Measurements from ENCODE around the gene TERT.

The TERT gene

DNA sequence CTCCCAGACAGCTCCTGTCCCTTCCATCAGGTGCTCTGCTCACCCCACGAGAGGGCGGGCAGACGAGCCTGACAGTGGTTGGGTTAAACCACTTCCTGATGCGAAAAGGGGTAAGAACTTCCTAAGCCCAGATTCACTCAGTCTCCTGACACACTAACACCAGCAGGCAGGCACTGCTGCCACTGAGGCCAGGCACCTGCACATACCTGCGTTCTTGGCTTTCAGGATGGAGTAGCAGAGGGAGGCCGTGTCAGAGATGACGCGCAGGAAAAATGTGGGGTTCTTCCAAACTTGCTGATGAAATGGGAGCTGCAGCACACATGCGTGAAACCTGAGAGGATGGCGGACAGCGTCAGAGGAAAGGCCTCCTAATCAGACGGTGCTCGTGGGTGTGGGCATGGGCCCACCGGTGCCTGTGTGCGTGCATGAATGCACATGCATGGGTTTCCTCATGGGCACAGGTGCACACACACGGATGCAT is 39.7 kb downstream of the TERT start:
- DNase-seq: no peak

DNA sequence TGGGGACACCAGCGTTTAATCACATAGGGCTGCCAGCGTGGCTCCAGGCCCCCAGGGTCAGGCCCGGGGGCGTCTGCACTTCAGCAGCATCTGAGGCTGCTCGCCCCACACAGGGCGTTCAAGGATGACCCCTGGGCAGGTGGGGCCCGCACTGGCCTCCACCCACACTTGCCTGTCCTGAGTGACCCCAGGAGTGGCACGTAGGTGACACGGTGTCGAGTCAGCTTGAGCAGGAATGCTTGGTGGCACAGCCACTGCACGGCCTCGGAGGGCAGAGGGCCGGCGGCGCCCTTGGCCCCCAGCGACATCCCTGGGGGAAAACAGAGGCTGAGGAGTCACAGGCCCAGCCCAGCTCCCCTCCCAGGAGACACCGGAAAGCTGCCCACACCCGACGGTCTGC is 40.7 kb downstream of the TERT start:
- DNase-seq: no peak

GRCh38 chr5:1253456-1254105 is 41.3 kb downstream of the TERT start:
- DNase-seq: no peak

DNA sequence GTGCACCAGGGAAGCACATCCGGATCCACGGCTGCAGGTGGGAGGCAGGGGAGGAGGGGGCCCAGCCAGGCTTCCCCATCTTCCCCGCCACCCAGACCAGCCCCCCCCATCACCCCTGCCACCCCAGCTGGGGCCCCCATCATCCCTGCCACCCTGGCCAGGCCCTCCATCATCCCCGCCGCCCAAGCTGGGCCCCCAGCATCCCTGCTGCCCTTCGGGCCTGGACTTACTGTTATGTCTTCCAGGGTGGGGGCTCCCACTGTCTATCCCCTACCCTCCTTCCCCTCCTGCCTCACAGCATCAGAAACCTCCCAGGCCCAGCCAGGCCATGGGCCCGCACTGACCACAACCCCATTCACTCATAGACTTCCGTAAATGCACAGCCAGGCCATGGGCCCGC is 42.2 kb downstream of the TERT start:
- DNase-seq: no peak

DNA sequence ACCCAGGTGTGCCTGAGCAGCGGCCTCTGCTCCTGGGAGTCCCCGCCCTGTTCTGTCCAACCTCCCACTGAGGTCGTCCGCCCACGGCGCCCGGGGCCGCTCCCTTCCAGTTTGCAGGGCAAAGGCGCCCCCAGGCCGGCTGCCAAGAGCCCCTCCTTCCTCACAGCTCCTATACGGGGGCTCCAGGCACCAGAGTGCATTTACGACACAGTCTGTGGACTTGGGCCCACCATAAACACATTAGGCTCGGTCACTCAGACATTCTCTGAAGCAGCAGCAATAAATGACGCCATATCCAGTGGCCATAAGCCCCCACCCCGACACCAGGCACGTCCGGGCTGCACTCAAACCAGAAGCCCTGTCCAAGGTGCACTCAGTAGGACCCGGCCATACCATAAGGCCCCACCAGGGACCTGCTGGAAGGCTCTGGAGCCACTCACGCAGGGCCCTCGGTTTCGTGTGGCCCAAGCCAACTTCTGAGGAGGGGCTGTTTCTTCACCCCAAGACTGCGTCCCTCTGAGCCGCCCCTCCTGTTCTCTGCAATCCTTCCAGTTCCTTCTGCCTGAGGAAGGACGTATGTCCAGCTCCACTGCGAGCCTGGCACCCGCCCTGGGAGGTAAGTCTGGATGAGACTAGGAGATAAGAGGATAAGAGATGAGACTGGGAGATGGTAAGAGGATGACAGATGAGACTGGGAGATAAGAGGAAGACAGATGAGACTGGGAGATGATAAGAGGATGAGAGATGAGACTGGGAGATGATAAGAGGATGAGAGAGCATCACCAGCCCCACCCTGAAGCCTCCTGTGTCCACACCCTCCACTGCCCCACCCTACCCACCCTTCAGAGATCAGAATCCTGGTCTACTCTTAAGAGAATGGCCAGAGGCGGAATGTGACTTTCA is 42.9 kb downstream of the TERT start:
- no peak for DNase-seq

- DNase-seq: no peak
Measured at GRCh38 chr5:1249366-1250280, 45.2 kb downstream of the TERT start.

GRCh38 chr5:1247811-1248210 is 47.1 kb downstream of the TERT start:
- DNase-seq: no peak

DNA sequence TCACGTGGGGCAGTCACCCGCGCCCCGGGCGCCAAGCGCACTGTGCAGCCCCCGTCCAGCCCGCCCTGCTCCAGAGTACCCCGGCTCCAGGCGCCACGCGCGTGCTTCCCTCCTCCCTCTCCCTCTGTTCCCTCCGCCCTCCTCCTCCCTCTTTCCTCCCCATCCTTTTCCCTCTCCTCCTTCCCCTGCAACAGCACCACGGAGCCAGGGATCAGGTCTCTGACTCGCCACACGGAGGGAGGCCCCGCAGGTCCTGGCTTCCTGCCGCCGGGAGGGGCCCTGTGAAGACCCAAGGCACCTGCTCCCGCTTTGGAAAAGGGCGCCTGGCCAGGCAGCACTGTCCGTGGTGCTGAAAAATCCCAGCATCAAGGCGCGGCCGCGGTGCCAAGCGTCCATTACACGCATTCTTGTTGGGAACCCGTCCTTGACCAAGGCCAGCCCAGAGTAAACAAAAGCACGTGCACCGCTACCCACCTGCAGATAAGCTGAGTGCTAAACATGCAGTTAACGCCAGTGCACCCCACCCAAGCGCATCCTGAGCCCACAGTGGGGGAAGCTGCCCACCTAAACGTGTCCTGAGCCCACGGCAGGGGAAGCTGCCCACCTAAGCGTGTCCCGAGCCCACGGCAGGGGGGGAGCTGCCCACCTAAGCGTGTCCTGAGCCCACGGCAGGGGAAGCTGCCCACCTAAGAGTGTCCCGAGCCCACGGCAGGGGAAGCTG is 48.0 kb downstream of the TERT start:
- peak in 1 of 2 donors; percentile 13 for DNase-seq

- DNase-seq: no peak
Measured at GRCh38 chr5:1245905-1246576, 48.8 kb downstream of the TERT start.

DNA sequence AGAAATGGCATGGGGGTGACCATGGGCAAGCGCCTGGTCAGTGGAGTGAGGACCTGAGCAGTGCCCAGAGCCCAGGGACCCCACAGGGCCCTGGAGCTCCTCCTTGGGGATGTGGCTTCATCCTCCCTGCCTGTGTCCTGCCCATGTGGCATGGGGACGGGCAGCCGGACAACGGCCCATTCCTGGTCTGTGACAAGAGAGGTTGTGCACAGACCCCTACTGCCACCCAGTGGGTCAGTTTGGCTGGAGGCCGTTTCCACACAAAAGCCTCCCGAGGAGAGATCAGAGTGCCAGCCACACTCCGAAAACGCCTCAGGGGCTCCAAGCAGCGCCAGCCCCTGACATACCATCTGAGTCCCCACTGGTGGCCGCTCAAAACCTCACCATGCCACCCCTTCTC is 49.9 kb downstream of the TERT start:
- no peak for DNase-seq

DNA sequence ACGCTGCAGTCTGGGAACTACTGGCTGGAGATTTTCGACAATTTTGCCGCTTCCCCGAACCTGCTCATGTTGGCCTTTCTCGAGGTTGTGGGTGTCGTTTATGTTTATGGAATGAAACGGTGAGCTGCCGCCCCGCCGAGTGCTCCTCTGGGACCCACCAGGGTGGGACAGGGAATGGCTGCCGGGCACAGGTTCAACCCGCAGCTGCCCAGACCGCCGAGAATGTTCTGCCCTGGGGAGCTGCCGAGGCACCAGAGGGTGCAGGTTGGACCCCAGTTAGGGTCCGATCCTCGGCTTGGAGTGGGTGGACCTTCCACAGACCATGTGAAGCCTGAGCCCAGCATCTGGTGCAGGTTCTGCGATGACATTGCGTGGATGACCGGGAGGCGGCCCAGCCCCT is 50.6 kb downstream of the TERT start:
- DNase-seq: no peak

- DNase-seq: no peak
Measured at GRCh38 chr5:1243487-1244130, 51.3 kb downstream of the TERT start.

GRCh38 chr5:1242733-1243486 is 52.0 kb downstream of the TERT start:
- no peak for DNase-seq

- no peak for DNase-seq
Measured at GRCh38 chr5:1241509-1242080, 53.3 kb downstream of the TERT start.

DNA sequence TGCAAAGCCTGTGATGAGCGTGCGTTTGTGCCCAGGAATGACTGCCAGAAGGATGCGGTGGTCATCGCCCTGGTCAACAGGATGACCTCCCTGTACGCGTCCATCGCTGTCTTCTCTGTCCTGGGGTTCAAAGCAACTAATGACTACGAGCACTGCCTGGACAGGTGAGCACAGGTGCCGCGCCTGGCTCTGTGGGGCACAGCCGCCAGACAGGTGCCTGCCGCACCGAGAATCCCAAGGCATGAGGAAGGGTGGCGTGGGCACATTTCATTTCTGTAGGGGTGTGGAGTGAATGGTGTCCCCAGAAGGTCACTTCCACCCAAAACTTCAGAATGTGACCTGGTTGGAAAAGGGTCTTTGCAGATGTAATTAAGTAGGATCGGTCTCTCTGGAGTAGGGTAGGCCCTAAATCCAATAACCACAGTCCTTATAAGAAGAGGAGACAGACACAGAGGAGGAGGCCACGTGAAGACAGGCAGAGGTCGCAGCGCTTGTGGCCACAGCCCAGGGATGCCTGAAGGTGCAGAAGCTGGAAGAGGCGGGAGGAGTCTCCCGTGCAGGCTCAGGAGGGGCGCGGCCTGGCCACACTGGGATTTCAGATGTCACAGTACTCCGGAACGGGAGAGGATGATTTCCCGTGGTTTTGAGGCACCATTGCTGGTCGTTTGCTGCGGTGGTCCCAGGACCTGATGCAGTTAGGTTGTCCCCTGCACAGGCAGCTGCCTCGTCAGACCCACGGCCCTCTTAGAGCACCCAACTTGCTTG is 54.2 kb downstream of the TERT start:
- DNase-seq: no peak

- DNase-seq: no peak
Measured at GRCh38 chr5:1239505-1240251, 55.2 kb downstream of the TERT start.

DNA sequence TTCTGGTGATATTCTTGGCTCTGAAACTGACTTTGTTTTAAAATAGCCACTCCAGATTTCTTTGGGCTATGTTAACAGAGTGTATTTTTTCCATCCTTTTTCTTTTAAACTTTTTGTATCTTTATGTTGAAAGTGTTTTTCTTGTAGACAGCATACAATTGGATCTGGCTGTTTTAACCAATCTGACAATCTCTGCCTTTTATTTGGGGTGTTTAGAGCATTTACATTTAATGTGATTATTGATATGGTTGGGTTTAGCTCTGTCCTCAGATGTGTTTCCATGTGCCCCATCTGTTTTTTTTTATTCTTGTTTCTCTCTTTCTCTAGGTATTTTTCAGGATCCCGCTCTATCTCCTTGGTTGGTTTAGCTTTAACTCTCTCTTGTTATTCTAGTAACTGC is 59.0 kb downstream of the TERT start:
- no peak for DNase-seq

DNA sequence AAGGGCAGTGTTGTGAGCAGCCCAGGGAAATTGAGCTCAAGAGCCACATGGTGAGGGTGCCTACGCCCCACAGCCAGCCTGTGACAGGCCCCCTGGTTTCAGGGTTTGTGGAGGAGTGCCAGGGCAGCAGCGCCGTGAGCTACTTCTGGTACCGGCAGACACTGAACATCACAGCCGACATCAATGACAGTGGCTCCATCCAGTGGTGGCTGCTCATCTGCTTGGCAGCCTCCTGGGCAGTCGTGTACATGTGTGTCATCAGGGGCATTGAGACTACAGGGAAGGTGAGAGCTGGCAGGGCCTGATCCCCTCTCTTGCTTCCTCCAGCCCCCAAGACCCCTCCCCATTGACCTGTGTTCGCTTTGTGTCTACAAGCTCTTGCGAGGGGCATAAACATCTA is 59.5 kb downstream of the TERT start:
- DNase-seq: no peak

DNA sequence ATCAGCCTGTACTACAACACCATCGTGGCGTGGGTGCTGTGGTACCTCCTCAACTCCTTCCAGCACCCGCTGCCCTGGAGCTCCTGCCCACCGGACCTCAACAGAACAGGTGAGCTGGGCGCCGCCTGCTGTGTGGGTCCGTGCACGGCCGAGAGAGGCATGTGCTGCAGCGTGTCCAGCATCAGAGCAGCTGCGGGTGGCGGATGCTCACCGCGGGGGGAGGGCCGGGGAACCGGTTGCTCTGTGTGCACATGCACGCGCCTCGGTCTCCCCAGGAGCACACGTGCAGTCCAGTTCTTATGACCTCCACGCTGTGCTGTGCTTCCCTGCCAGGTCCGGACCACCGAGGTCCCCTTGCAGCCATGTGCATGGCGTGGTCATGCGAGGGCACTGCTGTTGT is 62.1 kb downstream of the TERT start:
- no peak for DNase-seq

All from inflammatory macrophage treated with lipopolysaccharide for 1 hour (primary cell).